HG03196 (cell line): ENCODE data around the gene PAPSS1.
"Not testable (repeated sequence)": the region's sequence is repeated elsewhere in the genome, so short reads cannot be mapped to it uniquely, and the experiment has no call there.

Source experiments
- ATAC-seq: cut with Tn5 transposase; IDR thresholded peaks from one replicate; pipeline ENCODE4 v1.9.1; 2021; ENCODE audit not compliant: unreplicated experiment

PAPSS1 gene

GRCh38 chr4:107689912-107690587 lies 30.0 kb downstream of the PAPSS1 start:
- ATAC-seq = no peak

GRCh38 chr4:107688421-107688820 lies 31.6 kb downstream of the PAPSS1 start:
- ATAC-seq = no peak

- ATAC-seq = no peak
These were observed 34.3 kb downstream of the PAPSS1 start for GRCh38 chr4:107685740-107686139.

GRCh38 chr4:107683873-107684272 lies 36.2 kb downstream of the PAPSS1 start:
- ATAC-seq = no peak

- ATAC-seq = no peak
These were observed 37.7 kb downstream of the PAPSS1 start for GRCh38 chr4:107682306-107682705.

GRCh38 chr4:107669068-107669467 lies 51.0 kb downstream of the PAPSS1 start:
- no peak for ATAC-seq

GRCh38 chr4:107666134-107666533 lies 53.9 kb downstream of the PAPSS1 start:
- no peak for ATAC-seq

- ATAC-seq = no peak
These were observed 55.0 kb downstream of the PAPSS1 start for GRCh38 chr4:107665001-107665400.

GRCh38 chr4:107658400-107659336 lies 61.4 kb downstream of the PAPSS1 start:
- ATAC-seq = no peak

GRCh38 chr4:107655289-107655688 lies 64.7 kb downstream of the PAPSS1 start:
- no peak for ATAC-seq

- no peak for ATAC-seq
These were observed 65.3 kb downstream of the PAPSS1 start for GRCh38 chr4:107654694-107655093.

- ATAC-seq = not testable (repeated sequence)
These were observed 68.6 kb downstream of the PAPSS1 start for GRCh38 chr4:107651408-107651807.

- ATAC-seq = no peak
These were observed 69.8 kb downstream of the PAPSS1 start for GRCh38 chr4:107650251-107650650.

GRCh38 chr4:107648178-107648991 lies 71.6 kb downstream of the PAPSS1 start:
- ATAC-seq = no peak

GRCh38 chr4:107647591-107647990 lies 72.4 kb downstream of the PAPSS1 start:
- ATAC-seq = no peak

GRCh38 chr4:107645604-107646003 lies 74.4 kb downstream of the PAPSS1 start:
- ATAC-seq = no peak

- ATAC-seq = no peak
These were observed 77.0 kb downstream of the PAPSS1 start for GRCh38 chr4:107643021-107643420.

- ATAC-seq = no peak
These were observed 79.2 kb downstream of the PAPSS1 start for GRCh38 chr4:107640878-107641277.

- ATAC-seq = no peak
These were observed 79.8 kb downstream of the PAPSS1 start for GRCh38 chr4:107640197-107640596.

- no peak for ATAC-seq
These were observed 84.3 kb downstream of the PAPSS1 start for GRCh38 chr4:107635735-107636134.

GRCh38 chr4:107631560-107631959 lies 88.5 kb downstream of the PAPSS1 start:
- ATAC-seq = no peak
